Tibial artery (tissue), 4 donors: Measurements from ENCODE around the gene OPHN1.

Experiments
- DNase-seq, 2 donors: peaks; one replicate each; pipeline ENCODE4 v3.0.0-alpha.2; 2019
- H3K27ac ChIP-seq, 2 donors: fragments of 200-600 bp; sonication (generic) in 1 of 2; 1 replicate in 1 of 2; 2 replicates in 1 of 2; pipeline ENCODE4 v1.5.1; 2018 to 2019; ENCODE audit warnings: mild to moderate bottlenecking in 1 of 2
- H3K27me3 ChIP-seq, 2 donors: fragments of 200-600 bp; sonication (generic) in 1 of 2; one replicate each; pipeline versions ENCODE4 v1.5.1 to v1.6.0; 2016 to 2019
- H3K36me3 ChIP-seq, 3 donors: fragments of 200-600 bp; sonication (generic) in 2 of 3; one replicate each; pipeline ENCODE4 v1.5.1; 2016 to 2019; ENCODE audit warnings: mild to moderate bottlenecking in 2 of 3
- H3K4me1 ChIP-seq, 4 donors: fragments of 200-600 bp; sonication (generic) in 2 of 4; 1 replicate in 3 of 4; 2 replicates in 1 of 4; pipeline ENCODE4 v1.5.1; 2016 to 2019
- H3K4me3 ChIP-seq, 2 donors: fragments of 200-600 bp; sonication (generic) in 1 of 2; 1 replicate in 1 of 2; 2 replicates in 1 of 2; pipeline ENCODE4 v1.5.1; 2018 to 2019; ENCODE audit warnings: mild to moderate bottlenecking in 2 of 2
- H3K9me3 ChIP-seq, 3 donors: fragments of 200-600 bp; sonication (generic) in 1 of 3; one replicate each; pipeline ENCODE4 v1.5.1; 2016 to 2019
- intact Hi-C: fragments of 100-400 bp; cut with DNase I; formaldehyde crosslinking; loops from one replicate; pipeline ENCODE4 v1.15.0; 2023; ENCODE audit warnings: low total_unique reads
- TF ChIP-seq, protein P1 (sequence below), 2 experiments: fragments of 200-600 bp in 1 of 2; fragments of 450-650 bp in 1 of 2; IDR thresholded peaks; one replicate each; pipeline ENCODE4 v1.5.1; 2017 to 2019; ENCODE audit warnings: antibody characterized with exemption in 2 of 2, mild to moderate bottlenecking in 1 of 2, moderate library complexity in 1 of 2

The OPHN1 gene

DNA sequence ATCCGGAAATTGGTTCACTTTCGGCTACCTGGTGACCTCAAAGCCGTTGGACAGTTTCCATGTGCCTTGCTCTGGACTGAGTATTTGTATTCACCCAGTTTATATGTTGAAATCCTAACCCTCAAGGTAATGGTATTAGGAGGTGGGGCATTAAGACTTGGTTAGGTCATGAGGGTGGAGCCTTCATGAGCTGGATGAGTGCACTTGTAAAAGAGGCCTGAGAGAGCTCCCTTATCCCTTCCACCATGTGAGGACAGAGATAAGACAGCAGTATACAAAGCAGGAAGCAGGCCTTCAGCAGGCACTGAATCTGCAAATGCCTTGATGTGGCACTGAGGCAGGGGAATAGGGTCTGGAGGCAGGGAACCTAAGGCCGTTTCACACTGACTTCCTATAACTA is 5.3 kb upstream of the OPHN1 start:
- DNase-seq, result no peak
- Histone ChIP-seq H3K27me3 (no peaks in the 10 kb centered on the region), H3K4me3 (no peak overlapping the region), H3K4me1 (peaks cover 0 to 3% (median 0%) of the 10 kb centered on the region in 4 donors), H3K36me3 (no peaks in the 10 kb centered on the region), H3K27ac (no peak overlapping the region), H3K9me3 (no peaks in the 10 kb centered on the region)
- intact Hi-C loops, result no loop called here
- TF ChIP-seq, protein P1, sequence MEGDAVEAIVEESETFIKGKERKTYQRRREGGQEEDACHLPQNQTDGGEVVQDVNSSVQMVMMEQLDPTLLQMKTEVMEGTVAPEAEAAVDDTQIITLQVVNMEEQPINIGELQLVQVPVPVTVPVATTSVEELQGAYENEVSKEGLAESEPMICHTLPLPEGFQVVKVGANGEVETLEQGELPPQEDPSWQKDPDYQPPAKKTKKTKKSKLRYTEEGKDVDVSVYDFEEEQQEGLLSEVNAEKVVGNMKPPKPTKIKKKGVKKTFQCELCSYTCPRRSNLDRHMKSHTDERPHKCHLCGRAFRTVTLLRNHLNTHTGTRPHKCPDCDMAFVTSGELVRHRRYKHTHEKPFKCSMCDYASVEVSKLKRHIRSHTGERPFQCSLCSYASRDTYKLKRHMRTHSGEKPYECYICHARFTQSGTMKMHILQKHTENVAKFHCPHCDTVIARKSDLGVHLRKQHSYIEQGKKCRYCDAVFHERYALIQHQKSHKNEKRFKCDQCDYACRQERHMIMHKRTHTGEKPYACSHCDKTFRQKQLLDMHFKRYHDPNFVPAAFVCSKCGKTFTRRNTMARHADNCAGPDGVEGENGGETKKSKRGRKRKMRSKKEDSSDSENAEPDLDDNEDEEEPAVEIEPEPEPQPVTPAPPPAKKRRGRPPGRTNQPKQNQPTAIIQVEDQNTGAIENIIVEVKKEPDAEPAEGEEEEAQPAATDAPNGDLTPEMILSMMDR (IDR thresholded peaks at IDR 0.05), result no peak

- DNase-seq, result no peak
- intact Hi-C loops, result no loop called here
- TF ChIP-seq, protein P1 (IDR thresholded peaks at IDR 0.05), result no peak
Observed at GRCh38 chrX:68433981-68434299, 645 bp upstream of the OPHN1 start.

DNA sequence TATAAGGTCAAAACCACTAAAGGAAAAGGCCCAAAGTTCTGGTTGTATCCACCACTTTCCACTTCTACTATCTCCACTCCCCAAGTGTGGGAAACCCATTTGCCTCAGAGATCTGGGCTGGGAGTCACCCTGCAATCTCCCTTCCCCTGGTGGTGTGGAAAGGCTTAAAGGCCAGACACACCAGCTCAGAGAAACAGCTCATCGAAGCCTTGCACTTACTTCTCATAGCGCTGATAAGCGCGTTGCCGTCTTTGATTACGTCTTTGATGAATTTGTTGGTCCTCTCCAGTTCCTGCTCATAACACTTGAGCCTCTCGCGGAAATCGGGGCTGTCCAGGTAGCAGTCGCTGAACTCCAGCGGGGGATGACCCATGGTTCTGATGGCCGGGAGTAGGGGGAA is 647 bp downstream of the OPHN1 start:
- H3K9me3 ChIP-seq, result peaks cover 0 to 5% (median 0%) of the 10 kb centered on the region in 3 donors
- peak overlapping the region; percentile 80 to 91 for H3K27ac ChIP-seq
- peak overlapping the region; percentile 65 to 69 for H3K4me3 ChIP-seq
- intact Hi-C loops, result no loop called here
- DNase-seq, result no peak
- TF ChIP-seq, protein P1 (IDR thresholded peaks at IDR 0.05), result no peak
- H3K4me1 ChIP-seq, result peaks cover 0 to 6% (median 0%) of the 10 kb centered on the region in 4 donors
- no peaks in the 10 kb centered on the region for H3K36me3 ChIP-seq
- H3K27me3 ChIP-seq, result no peaks in the 10 kb centered on the region

More at GRCh38 chrX:68433981-68434299, 645 bp upstream of the OPHN1 start:
- Histone ChIP-seq H3K9me3 (peaks cover 0 to 5% (median 0%) of the 10 kb centered on the region in 3 donors), H3K4me1 (peaks cover 0 to 6% (median 0%) of the 10 kb centered on the region in 4 donors), H3K36me3 (no peaks in the 10 kb centered on the region), H3K27me3 (no peaks in the 10 kb centered on the region), H3K4me3 (peak overlapping the region; percentile 65 to 69), H3K27ac (peak overlapping the region; percentile 80 to 91)

DNA sequence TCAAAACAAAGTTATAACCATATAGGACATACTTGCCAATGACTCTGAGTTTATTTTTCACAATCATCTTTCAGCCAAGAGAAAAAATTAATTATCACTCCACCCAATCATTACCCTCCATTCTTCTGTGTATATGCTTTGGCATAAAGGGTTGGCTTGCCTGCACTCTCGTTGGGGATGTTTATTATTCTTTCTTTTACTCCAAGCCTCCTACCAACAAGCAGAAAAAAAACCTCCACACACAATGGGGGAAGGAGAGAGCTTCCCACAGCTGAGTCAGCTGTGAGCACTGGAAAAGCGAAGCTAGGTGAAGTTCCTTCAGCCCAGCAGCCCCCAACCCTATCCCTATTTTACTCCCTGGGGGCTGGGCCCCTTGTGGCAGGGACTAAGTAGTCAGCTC is 1.5 kb downstream of the OPHN1 start:
- no peak overlapping the region for H3K4me3 ChIP-seq

GRCh38 chrX:68429216-68429615 is 4.1 kb downstream of the OPHN1 start:
- H3K9me3 ChIP-seq, result peaks cover 0 to 5% (median 0%) of the 10 kb centered on the region in 3 donors
- H3K36me3 ChIP-seq, result no peaks in the 10 kb centered on the region
- H3K4me1 ChIP-seq, result peaks cover 0 to 6% (median 0%) of the 10 kb centered on the region in 4 donors
- H3K4me3 ChIP-seq, result no peak overlapping the region
- H3K27me3 ChIP-seq, result no peaks in the 10 kb centered on the region
- intact Hi-C loops, result no loop called here
- DNase-seq, result no peak
- TF ChIP-seq, protein P1 (IDR thresholded peaks at IDR 0.05), result no peak
- H3K27ac ChIP-seq, result no peak overlapping the region

More for the DNA sequence above, 1.5 kb downstream of the OPHN1 start:
- H3K36me3 ChIP-seq, result no peaks in the 10 kb centered on the region
- H3K27me3 ChIP-seq, result no peaks in the 10 kb centered on the region
- no peak for DNase-seq
- intact Hi-C loops, result no loop called here
- peaks cover 0 to 6% (median 0%) of the 10 kb centered on the region in 4 donors for H3K4me1 ChIP-seq
- peaks cover 0 to 5% (median 0%) of the 10 kb centered on the region in 3 donors for H3K9me3 ChIP-seq
- TF ChIP-seq, protein P1 (IDR thresholded peaks at IDR 0.05), result no peak
- no peak overlapping the region for H3K27ac ChIP-seq

DNA sequence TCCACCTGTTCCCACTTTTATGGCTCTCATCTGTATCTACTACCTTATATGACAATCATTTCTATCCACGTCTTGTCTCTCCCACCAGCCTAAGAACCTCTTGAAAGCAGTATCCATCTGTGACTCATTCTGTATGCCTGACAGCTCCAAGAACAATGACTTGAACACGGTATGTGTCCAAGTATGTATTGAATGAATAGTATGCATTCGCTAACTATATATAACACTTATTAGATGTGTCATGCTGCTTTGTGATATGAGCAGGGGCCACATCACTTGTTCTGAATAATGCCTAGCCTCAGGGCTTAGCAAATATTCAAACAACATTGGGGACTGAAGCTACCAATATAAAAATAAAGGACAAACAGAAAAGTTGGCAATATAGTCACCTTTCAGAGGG is 4.9 kb downstream of the OPHN1 start:
- Histone ChIP-seq H3K9me3 (peaks cover 0 to 3% (median 0%) of the 10 kb centered on the region in 3 donors), H3K4me3 (no peak overlapping the region), H3K27ac (no peak overlapping the region), H3K4me1 (peaks cover 0 to 6% (median 0%) of the 10 kb centered on the region in 4 donors), H3K27me3 (no peaks in the 10 kb centered on the region), H3K36me3 (no peaks in the 10 kb centered on the region)
- intact Hi-C loops, result no loop called here
- TF ChIP-seq, protein P1 (IDR thresholded peaks at IDR 0.05), result no peak
- no peak for DNase-seq
